PC-3 (cell line): ENCODE measurements around the gene MTMR11. TPM values are rescaled to one million over a fixed set of nuclear protein-coding genes. Genes with fewer than 3 reads are reported as not detected.
"Not testable (repeated sequence)": the region's sequence is repeated elsewhere in the genome, so short reads cannot be mapped to it uniquely, and the experiment has no call there.

Source experiments
- ATAC-seq: fragments of 200-7000 bp; cut with Tn5 transposase; 2 replicates; pipeline ENCODE4 v1.9.1; 2020; ENCODE audit warnings: mild to moderate bottlenecking, moderate library complexity
- BruUV-seq: library from RNA; stranded (reverse); fragments of 400-500 nt; replicated peaks from 2 replicates; lab custom pipeline; 2021; lab: Mats Ljungman, UMichigan
- CTCF ChIA-PET: fragments of 300-600 bp; sonication (Branson Sonifier 250); formaldehyde crosslinking; loops from one replicate; lab custom pipeline; 2022; ENCODE audit warnings: antibody characterized with exemption; lab: Charles Lee
- POLR2A ChIA-PET: fragments of 300-600 bp; sonication (Branson Sonifier 250); formaldehyde crosslinking; loops from one replicate; lab custom pipeline; 2022; ENCODE audit warnings: antibody characterized with exemption; ENCODE audit not compliant: unreplicated experiment; lab: Charles Lee
- DNase-seq: peaks from one replicate; pipeline ENCODE4 v3.0.0-alpha.2; 2015
- H2AFZ ChIP-seq: fragments of 300-600 bp; sonication (generic); 2 replicates; pipeline ENCODE4 v1.6.0; 2016; ENCODE audit warnings: antibody characterized with exemption, low read length
- H3F3A ChIP-seq: fragments of 300-600 bp; sonication (generic); one replicate; pipeline ENCODE4 v1.6.0; 2017; ENCODE audit warnings: antibody characterized with exemption, low read length, control low read depth, mild to moderate bottlenecking; ENCODE audit not compliant: unreplicated experiment
- H3K27ac ChIP-seq: fragments of 300-600 bp; sonication (generic); 2 replicates; pipeline ENCODE4 v1.5.1; 2016; ENCODE audit warnings: mild to moderate bottlenecking, low read length
- H3K27me3 ChIP-seq: fragments of 300-600 bp; sonication (generic); 2 replicates; pipeline ENCODE4 v1.6.1; 2016; ENCODE audit warnings: low read length, mixed read lengths
- H3K36me3 ChIP-seq: fragments of 300-600 bp; sonication (generic); 2 replicates; pipeline ENCODE4 v1.6.1; 2016; ENCODE audit warnings: low read depth, mixed run types, low read length, mixed read lengths
- H3K4me1 ChIP-seq: fragments of 300-600 bp; sonication (generic); 2 replicates; pipeline ENCODE4 v1.5.1; 2016; ENCODE audit warnings: low read length; ENCODE audit not compliant: insufficient read depth
- H3K4me2 ChIP-seq: fragments of 300-600 bp; sonication (generic); 2 replicates; pipeline ENCODE4 v1.6.0; 2016; ENCODE audit warnings: low read length
- H3K4me3 ChIP-seq: fragments of 300-600 bp; sonication (generic); 2 replicates; pipeline ENCODE4 v1.5.1; 2016; ENCODE audit warnings: mild to moderate bottlenecking, low read length, mixed read lengths
- H3K79me2 ChIP-seq: fragments of 300-600 bp; sonication (generic); 2 replicates; pipeline ENCODE4 v1.6.1; 2017; ENCODE audit warnings: low read length, mixed read lengths
- H3K9ac ChIP-seq: fragments of 300-600 bp; sonication (generic); 2 replicates; pipeline ENCODE4 v1.6.0; 2016; ENCODE audit warnings: mild to moderate bottlenecking, low read length
- H3K9me2 ChIP-seq: fragments of 300-600 bp; sonication (generic); replicated peaks from 2 replicates; pipeline ENCODE4 v1.6.1; 2016; ENCODE audit warnings: mixed run types, low read length, mixed read lengths
- H3K9me3 ChIP-seq: fragments of 300-600 bp; sonication (generic); 2 replicates; pipeline ENCODE4 v1.6.1; 2016; ENCODE audit warnings: low read length, mixed read lengths
- H4K20me1 ChIP-seq: fragments of 300-600 bp; sonication (generic); 2 replicates; pipeline ENCODE4 v1.6.1; 2016; ENCODE audit warnings: low read length, mixed read lengths
- EZH2 ChIP-seq: fragments of 300-600 bp; sonication (generic); IDR thresholded peaks from one replicate; pipeline ENCODE4 v1.6.1; 2017; ENCODE audit warnings: antibody characterized with exemption, mild to moderate bottlenecking, low read length; ENCODE audit not compliant: unreplicated experiment
- EZH2phosphoT487 ChIP-seq: fragments of 300-600 bp; sonication (generic); IDR thresholded peaks from 2 replicates; pipeline ENCODE4 v1.6.1; 2018; ENCODE audit warnings: mild to moderate bottlenecking, antibody characterized with exemption, low read length, borderline replicate concordance
- intact Hi-C: fragments of 100-400 bp; cut with micrococcal nuclease; formaldehyde crosslinking; loops from 2 replicates; pipeline ENCODE4 v1.9.0; 2023
- total RNA-seq: library from RNA; depleted of rRNA; stranded (reverse); fragments of >200 nt; gene quantifications from 2 replicates; pipeline ENCODE4 v1.2.3, GENCODE V29; 2014
- TF ChIP-seq, protein P1 (sequence below): fragments of 300-600 bp; sonication (generic); conservative IDR thresholded peaks from 2 replicates; pipeline ENCODE4 v1.5.1; 2017; ENCODE audit warnings: antibody characterized with exemption, low read depth, mild to moderate bottlenecking, low read length

The MTMR11 gene
- total RNA-seq, 1 experiment from 2014 or later = 5.1 TPM

DNA sequence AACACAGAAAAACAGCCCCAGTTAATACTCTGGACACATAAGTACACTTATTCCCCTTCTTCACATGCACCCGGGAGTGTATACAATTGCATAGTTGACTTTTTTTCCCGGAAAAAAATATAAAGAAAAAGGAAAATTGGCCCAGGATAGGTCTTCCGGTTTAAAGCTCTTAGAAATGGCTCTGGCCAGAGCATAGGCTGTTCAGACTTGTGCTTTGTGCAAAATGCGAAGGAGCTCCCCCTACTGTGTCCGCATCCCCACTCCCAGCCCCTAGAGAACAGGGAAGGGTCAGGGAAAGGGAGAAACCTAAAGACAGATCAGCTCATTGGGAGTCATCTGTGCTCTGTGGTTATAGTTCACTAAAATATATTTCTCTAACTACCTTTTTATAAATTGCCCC lies 5.5 kb upstream of the MTMR11 start:
- Histone ChIP-seq H4K20me1 (no peaks in the 10 kb centered on the region), H3K27ac (no peak overlapping the region), H3K9me2 (no peaks in the 10 kb centered on the region), H3K9ac (no peak overlapping the region), H3K4me2 (no peak overlapping the region), H3K4me3 (no peak overlapping the region), H2AFZ (no peak overlapping the region), H3K4me1 (peaks cover 29% of the 10 kb centered on the region), H3K79me2 (no peaks in the 10 kb centered on the region), H3K9me3 (no peaks in the 10 kb centered on the region), H3K27me3 (no peaks in the 10 kb centered on the region), H3F3A (peaks cover 6% of the 10 kb centered on the region), H3K36me3 (peaks cover 12% of the 10 kb centered on the region; the same call in 1 of the 2 replicates)
- TF ChIP-seq EZH2phosphoT487 = no peak
- TF ChIP-seq, protein P1, sequence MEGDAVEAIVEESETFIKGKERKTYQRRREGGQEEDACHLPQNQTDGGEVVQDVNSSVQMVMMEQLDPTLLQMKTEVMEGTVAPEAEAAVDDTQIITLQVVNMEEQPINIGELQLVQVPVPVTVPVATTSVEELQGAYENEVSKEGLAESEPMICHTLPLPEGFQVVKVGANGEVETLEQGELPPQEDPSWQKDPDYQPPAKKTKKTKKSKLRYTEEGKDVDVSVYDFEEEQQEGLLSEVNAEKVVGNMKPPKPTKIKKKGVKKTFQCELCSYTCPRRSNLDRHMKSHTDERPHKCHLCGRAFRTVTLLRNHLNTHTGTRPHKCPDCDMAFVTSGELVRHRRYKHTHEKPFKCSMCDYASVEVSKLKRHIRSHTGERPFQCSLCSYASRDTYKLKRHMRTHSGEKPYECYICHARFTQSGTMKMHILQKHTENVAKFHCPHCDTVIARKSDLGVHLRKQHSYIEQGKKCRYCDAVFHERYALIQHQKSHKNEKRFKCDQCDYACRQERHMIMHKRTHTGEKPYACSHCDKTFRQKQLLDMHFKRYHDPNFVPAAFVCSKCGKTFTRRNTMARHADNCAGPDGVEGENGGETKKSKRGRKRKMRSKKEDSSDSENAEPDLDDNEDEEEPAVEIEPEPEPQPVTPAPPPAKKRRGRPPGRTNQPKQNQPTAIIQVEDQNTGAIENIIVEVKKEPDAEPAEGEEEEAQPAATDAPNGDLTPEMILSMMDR = peak; percentile 30; the same call in 1 of the 2 replicates
- intact Hi-C loops = no loop called here
- ChIA-PET CTCF (no interaction called here), POLR2A (no interaction called here)
- no TSS peak for BruUV-seq
- ATAC-seq (no peak), DNase-seq (no peak)

DNA sequence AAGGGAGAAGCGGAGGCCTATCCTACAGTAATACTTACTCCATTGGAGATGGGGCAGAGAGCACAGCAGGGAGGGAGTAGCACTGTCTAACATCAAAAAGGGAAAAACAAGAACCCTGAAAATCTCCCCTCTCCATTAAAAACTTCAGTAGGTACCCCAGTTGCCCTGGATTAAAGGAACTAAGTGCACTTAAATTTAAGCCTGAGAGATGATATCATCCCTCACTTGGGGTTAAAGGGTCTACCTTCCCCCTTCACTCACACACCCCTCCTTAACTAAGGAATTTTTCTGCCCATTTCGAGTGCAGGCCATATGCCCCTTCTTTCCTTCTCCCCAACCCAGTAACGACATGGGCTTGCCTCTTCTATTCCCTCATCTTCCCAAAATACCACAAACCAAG lies 3.7 kb upstream of the MTMR11 start:
- no peak overlapping the region for H3K9ac ChIP-seq
- CTCF ChIA-PET = interaction anchor here (0.7 kb wide), 1 partner anchor 39 kb away, joined by 4 read pairs; no protein-coding TSS in a partner anchor
- peaks cover 43% of the 10 kb centered on the region for H3K4me1 ChIP-seq

DNA sequence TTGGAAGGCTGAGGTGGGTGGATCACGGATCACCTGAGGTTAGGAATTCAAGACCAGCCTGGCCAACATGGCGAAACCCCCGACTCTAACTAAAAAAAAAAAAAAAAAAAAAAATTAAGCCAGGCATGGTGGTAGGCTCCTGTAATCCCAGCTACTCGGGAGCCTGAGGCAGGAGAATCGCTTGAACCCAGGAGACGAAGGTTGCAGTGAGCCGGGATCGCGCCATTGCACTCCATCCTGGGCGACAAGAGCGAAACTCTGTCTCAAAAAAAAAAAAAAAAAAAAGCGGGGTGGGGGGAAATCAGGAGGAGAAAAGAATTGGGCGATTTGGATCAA lies 2.0 kb upstream of the MTMR11 start:
- peaks cover 43% of the 10 kb centered on the region for H3K4me1 ChIP-seq
- intact Hi-C loops = loop anchor here (1.0 kb wide), 1 partner anchor 50 kb away; no protein-coding TSS in a partner anchor
- H3K9me2 ChIP-seq, H3K36me3 ChIP-seq, H4K20me1 ChIP-seq, DNase-seq, H3K9me3 ChIP-seq, H3F3A ChIP-seq, BruUV-seq, H3K27me3 ChIP-seq, ATAC-seq, H3K79me2 ChIP-seq, CTCF ChIA-PET: not testable (repeated sequence)
- peak overlapping the region; percentile 90 for H3K27ac ChIP-seq
- POLR2A ChIA-PET = interaction anchor here (0.9 kb wide), 1 partner anchor 51 kb away, joined by 4 read pairs; a partner anchor contains a TSS
- H3K9ac ChIP-seq = peak overlapping the region; percentile 65
- H3K4me2 ChIP-seq = peak overlapping the region; percentile 81
- H3K4me3 ChIP-seq = peak overlapping the region; percentile 54
- peak overlapping the region; percentile 22 for H2AFZ ChIP-seq

More for the DNA sequence above, 3.7 kb upstream of the MTMR11 start:
- DNase-seq (no peak), ATAC-seq (no peak)
- Histone ChIP-seq H4K20me1 (no peaks in the 10 kb centered on the region), H2AFZ (no peak overlapping the region), H3K4me3 (no peak overlapping the region), H3F3A (peaks cover 6% of the 10 kb centered on the region), H3K9me2 (no peaks in the 10 kb centered on the region), H3K27ac (peak overlapping the region; percentile 90; the same call in 1 of the 2 replicates), H3K79me2 (no peaks in the 10 kb centered on the region), H3K9me3 (no peaks in the 10 kb centered on the region), H3K27me3 (no peaks in the 10 kb centered on the region), H3K4me2 (no peak overlapping the region), H3K36me3 (0 out of 2 replicates have a peak, but pooled peaks cover 7% of the 10 kb centered on the region)
- POLR2A ChIA-PET = interaction anchor here (0.7 kb wide), 1 partner anchor 124 kb away, joined by 3 read pairs; no protein-coding TSS in a partner anchor
- no peak for TF ChIP-seq EZH2phosphoT487
- TF ChIP-seq, protein P1 = no peak
- TF ChIP-seq EZH2 = no peak
- intact Hi-C loops = no loop called here
- no TSS peak for BruUV-seq
